ENCODE measurements around the gene KLHL11. TPM values are rescaled to one million over a fixed set of nuclear protein-coding genes. Genes with fewer than 3 reads are reported as not detected.
A peak's percentile ranks its signal among the peaks of the same experiment; 100 is the strongest.

The KLHL11 gene
- polyA plus RNA-seq, 3 donors = 3.0 to 4.1 (median 3.4) TPM

GRCh38 chr17:41869426-41869825 lies 4.2 kb upstream of the KLHL11 start:
- H2AFZ ChIP-seq (ENCODE audit: insufficient read depth, low read depth, low read length, poor library complexity, severe bottlenecking) = no peak overlapping the region
- DNase-seq = no peak
- H3K79me2 ChIP-seq (ENCODE audit: insufficient read depth, low read length) = peaks cover 7% of the 10 kb centered on the region
- Mint-ChIP-seq H3K9me3 (no peaks in the 10 kb centered on the region), H3K27me3 (ENCODE audit: low read depth in 3 of 3) (no peaks in the 10 kb centered on the region), H3K4me1 (peaks cover 4% of the 10 kb centered on the region), H3K36me3 (peaks cover 68 to 73% of the 10 kb centered on the region in 2 donors), H3K27ac (peak overlapping the region in 1 of 7 donors; percentile 76), H3K4me3 (no peak overlapping the region)
- H3K4me3 ChIP-seq (replicated peaks in 1 of 3; ENCODE audit: low read depth in 2 of 3, low read length in 3 of 3) = no peak overlapping the region
- H3K4me1 ChIP-seq (ENCODE audit: control insufficient read depth in 1 of 2, insufficient read depth in 2 of 2, low read length in 2 of 2) = peaks cover 5 to 10% of the 10 kb centered on the region in 2 donors
- H3K4me2 ChIP-seq (replicated peaks; ENCODE audit: extremely low read depth, low read length, poor library complexity, severe bottlenecking) = no peak overlapping the region
- intact Hi-C loops (cut with micrococcal nuclease) = no loop called here
- 90% methylated on average over 3 of the region's 9 CpGs for WGBS (ENCODE audit: insufficient coverage)
- H3K36me3 ChIP-seq (replicated peaks in 1 of 2; ENCODE audit: control insufficient read depth in 1 of 2, insufficient read depth in 2 of 2, low read length in 2 of 2) = peaks cover 64 to 76% of the 10 kb centered on the region in 2 donors
- no peak overlapping the region for H3K9ac ChIP-seq (ENCODE audit: insufficient read depth, low read length, poor library complexity, severe bottlenecking)
- no peaks in the 10 kb centered on the region for H3K9me3 ChIP-seq (replicated peaks in 1 of 2; ENCODE audit: control insufficient read depth in 1 of 2, insufficient read depth in 1 of 2, low read length in 2 of 2)
- no peaks in the 10 kb centered on the region for H3K27me3 ChIP-seq (ENCODE audit: control insufficient read depth in 2 of 2, insufficient read depth in 2 of 2, low read length in 2 of 2)
- no peak for TF ChIP-seq CTCF (IDR thresholded peaks at IDR 0.05)
- H4K20me1 ChIP-seq (ENCODE audit: insufficient read depth, low read length) = no peaks in the 10 kb centered on the region
- no peak overlapping the region for H3K27ac ChIP-seq (ENCODE audit: low read depth in 1 of 2, low read length in 2 of 2)

- no peak overlapping the region for H3K4me2 ChIP-seq (replicated peaks; ENCODE audit: extremely low read depth, low read length, poor library complexity, severe bottlenecking)
- WGBS (ENCODE audit: insufficient coverage) = no CpG with 5 or more reads among the region's 3 CpGs
- H3K36me3 ChIP-seq (replicated peaks in 1 of 2; ENCODE audit: control insufficient read depth in 1 of 2, insufficient read depth in 2 of 2, low read length in 2 of 2) = peaks cover 56 to 67% of the 10 kb centered on the region in 2 donors
- H3K27ac ChIP-seq (ENCODE audit: low read depth in 1 of 2, low read length in 2 of 2) = no peak overlapping the region
- Mint-ChIP-seq H3K36me3 (peaks cover 63 to 65% of the 10 kb centered on the region in 2 donors), H3K4me1 (peaks cover 4% of the 10 kb centered on the region), H3K27ac (no peak overlapping the region), H3K27me3 (ENCODE audit: low read depth in 3 of 3) (no peaks in the 10 kb centered on the region), H3K9me3 (no peaks in the 10 kb centered on the region), H3K4me3 (no peak overlapping the region)
- H2AFZ ChIP-seq (ENCODE audit: insufficient read depth, low read depth, low read length, poor library complexity, severe bottlenecking) = no peak overlapping the region
- peaks cover 16% of the 10 kb centered on the region for H3K79me2 ChIP-seq (ENCODE audit: insufficient read depth, low read length)
- no peak for DNase-seq
- no peak for TF ChIP-seq CTCF (IDR thresholded peaks at IDR 0.05)
- H3K9me3 ChIP-seq (replicated peaks in 1 of 2; ENCODE audit: control insufficient read depth in 1 of 2, insufficient read depth in 1 of 2, low read length in 2 of 2) = no peaks in the 10 kb centered on the region
- peaks cover 4% of the 10 kb centered on the region for H4K20me1 ChIP-seq (ENCODE audit: insufficient read depth, low read length)
- intact Hi-C loops (cut with micrococcal nuclease) = no loop called here
- H3K27me3 ChIP-seq (ENCODE audit: control insufficient read depth in 2 of 2, insufficient read depth in 2 of 2, low read length in 2 of 2) = no peaks in the 10 kb centered on the region
- peaks cover 14 to 19% of the 10 kb centered on the region in 2 donors for H3K4me1 ChIP-seq (ENCODE audit: control insufficient read depth in 1 of 2, insufficient read depth in 2 of 2, low read length in 2 of 2)
- no peak overlapping the region for H3K4me3 ChIP-seq (replicated peaks in 1 of 3; ENCODE audit: low read depth in 2 of 3, low read length in 3 of 3)
- H3K9ac ChIP-seq (ENCODE audit: insufficient read depth, low read length, poor library complexity, severe bottlenecking) = no peak overlapping the region
Measured at GRCh38 chr17:41868568-41868967, 3.3 kb upstream of the KLHL11 start.

Measured in CD14-positive monocyte (primary cell).